Ammon's horn (tissue), 1 donor: ENCODE results near the gene TMEM186.
A peak's percentile ranks its signal among the peaks of the same experiment; 100 is the strongest.
"Not testable (repeated sequence)": the region's sequence is repeated elsewhere in the genome, so short reads cannot be mapped to it uniquely, and the experiment has no call there.

Source experiments
- DNase-seq: peaks from one replicate; pipeline ENCODE4 v3.0.0-alpha.2; 2016; ENCODE audit warnings: low spot score

TMEM186 gene

GRCh38 chr16:8774208-8774607 is 23.2 kb downstream of the TMEM186 start:
- no peak for DNase-seq

- DNase-seq = no peak
Measured at GRCh38 chr16:8773537-8773936, 23.9 kb downstream of the TMEM186 start.

GRCh38 chr16:8768692-8769091 is 28.7 kb downstream of the TMEM186 start:
- DNase-seq = no peak

GRCh38 chr16:8768283-8768682 is 29.2 kb downstream of the TMEM186 start:
- DNase-seq = no peak

- DNase-seq = no peak
Measured at GRCh38 chr16:8767176-8767575, 30.3 kb downstream of the TMEM186 start.

- DNase-seq = no peak
Measured at GRCh38 chr16:8764525-8765250, 32.8 kb downstream of the TMEM186 start.

GRCh38 chr16:8763899-8764298 is 33.5 kb downstream of the TMEM186 start:
- no peak for DNase-seq

GRCh38 chr16:8763083-8763482 is 34.4 kb downstream of the TMEM186 start:
- no peak for DNase-seq

GRCh38 chr16:8762254-8762653 is 35.2 kb downstream of the TMEM186 start:
- no peak for DNase-seq

GRCh38 chr16:8761078-8761477 is 36.4 kb downstream of the TMEM186 start:
- no peak for DNase-seq

- peak; percentile 17 for DNase-seq
Measured at GRCh38 chr16:8760021-8760420, 37.4 kb downstream of the TMEM186 start.

GRCh38 chr16:8758022-8758421 is 39.4 kb downstream of the TMEM186 start:
- DNase-seq = no peak

- no peak for DNase-seq
Measured at GRCh38 chr16:8756755-8757154, 40.7 kb downstream of the TMEM186 start.

- DNase-seq = no peak
Measured at GRCh38 chr16:8753416-8754054, 43.9 kb downstream of the TMEM186 start.

GRCh38 chr16:8752706-8753105 is 44.7 kb downstream of the TMEM186 start:
- DNase-seq = no peak

- no peak for DNase-seq
Measured at GRCh38 chr16:8751481-8752311, 45.7 kb downstream of the TMEM186 start.

GRCh38 chr16:8748944-8749343 is 48.5 kb downstream of the TMEM186 start:
- DNase-seq = not testable (repeated sequence)
